ENCODE data around the gene PPP1R16B. TPM values are rescaled to one million over a fixed set of nuclear protein-coding genes. Genes with fewer than 3 reads are reported as not detected.
A peak's percentile ranks its signal among the peaks of the same experiment; 100 is the strongest.

Gene PPP1R16B
- total RNA-seq, 2 experiments from 2014 or later, result 111 to 114 TPM

GRCh38 chr20:38905375-38905774 is 99.9 kb downstream of the PPP1R16B start:
- intact Hi-C loops (cut with micrococcal nuclease), result no loop called here
- peaks cover 5% of the 10 kb centered on the region for H3K4me1 Mint-ChIP-seq (ENCODE audit: low read depth)
- CTCF ChIA-PET, result interaction anchor here (1.0 to 1.9 kb wide), 3 partner anchors 12 to 144 kb away, joined by 3 to 10 read pairs (median 4); partner anchors contain the start of gene FAM83D
- DNase-seq, result no peak
- POLR2A ChIA-PET, result no interaction called here
- H3K27me3 Mint-ChIP-seq, result no peaks in the 10 kb centered on the region
- H3K36me3 Mint-ChIP-seq, result peaks cover 67% of the 10 kb centered on the region
- peak overlapping the region; percentile 47 for H3K27ac Mint-ChIP-seq
- no peak overlapping the region for H3K4me3 Mint-ChIP-seq
- no peaks in the 10 kb centered on the region for H3K9me3 Mint-ChIP-seq

DNA sequence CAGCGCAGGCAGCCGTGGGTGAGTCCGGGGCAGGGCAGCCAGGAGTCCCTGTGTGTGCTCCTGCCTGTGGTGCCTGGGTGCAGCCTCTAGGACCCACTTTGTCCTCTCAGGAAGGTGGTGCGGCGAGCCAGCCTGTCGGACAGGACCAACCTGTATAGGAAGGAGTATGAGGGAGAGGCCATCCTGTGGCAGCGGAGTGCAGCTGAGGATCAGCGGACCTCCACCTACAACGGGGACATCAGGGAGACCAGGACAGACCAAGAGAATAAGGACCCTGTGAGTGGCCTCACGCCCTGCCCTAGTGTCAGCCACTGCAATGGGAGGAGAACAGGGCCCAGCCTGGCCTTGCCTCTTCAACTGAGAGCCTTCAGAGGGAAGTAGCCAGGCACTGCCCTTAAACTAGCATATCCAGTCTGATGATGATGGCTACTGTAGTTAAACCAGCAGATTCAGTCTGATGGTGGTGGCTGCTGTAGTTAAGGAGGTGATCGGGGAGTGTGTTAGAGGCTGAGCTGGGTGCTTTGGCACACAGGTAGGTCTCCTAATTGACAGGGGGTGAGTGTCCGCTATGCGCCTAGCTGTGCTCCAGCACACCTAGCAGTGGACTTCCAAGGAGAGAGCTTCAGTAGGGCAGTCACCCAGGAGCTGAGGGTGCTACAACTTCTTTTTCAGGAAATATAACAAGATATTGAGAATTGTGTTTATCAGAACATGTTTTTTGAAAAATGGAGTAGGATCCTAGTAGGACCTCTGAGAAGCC is 102.6 kb downstream of the PPP1R16B start:
- H3K36me3 Mint-ChIP-seq, result peaks cover 48% of the 10 kb centered on the region
- intact Hi-C loops (cut with micrococcal nuclease), result no loop called here
- no peak overlapping the region for H3K27ac Mint-ChIP-seq
- ChIA-PET CTCF (interaction anchor here (1.2 kb wide), 1 partner anchor 250 kb away, joined by 3 read pairs; no protein-coding TSS in a partner anchor), POLR2A (no interaction called here)
- peaks cover 5% of the 10 kb centered on the region for H3K4me1 Mint-ChIP-seq (ENCODE audit: low read depth)
- H3K4me3 Mint-ChIP-seq, result no peak overlapping the region
- no peak for DNase-seq
- H3K9me3 Mint-ChIP-seq, result no peaks in the 10 kb centered on the region
- no peaks in the 10 kb centered on the region for H3K27me3 Mint-ChIP-seq

DNA sequence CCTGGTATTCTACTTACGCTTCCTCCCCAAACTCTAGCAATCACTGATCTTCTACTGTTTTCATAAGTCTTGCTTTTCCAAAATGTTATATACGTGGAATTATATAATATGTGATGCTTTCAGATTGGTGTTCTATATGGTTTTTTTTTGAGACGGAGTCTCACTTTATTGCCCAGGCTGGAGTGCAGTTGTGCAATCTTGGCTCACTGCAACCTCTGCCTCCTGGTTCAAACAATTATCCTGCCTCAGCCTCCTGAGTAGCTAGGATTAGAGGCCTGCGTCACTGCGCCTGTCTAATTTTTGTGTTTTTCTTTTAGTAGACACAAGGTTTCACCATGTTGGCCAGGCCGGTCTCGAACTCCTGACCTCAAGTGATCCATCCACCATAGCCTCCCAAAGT is 109.9 kb downstream of the PPP1R16B start:
- intact Hi-C loops (cut with micrococcal nuclease), result no loop called here
- Mint-ChIP-seq H3K27ac (no peak overlapping the region), H3K4me1 (ENCODE audit: low read depth) (no peaks in the 10 kb centered on the region), H3K4me3 (no peak overlapping the region), H3K9me3 (no peaks in the 10 kb centered on the region), H3K36me3 (peaks cover 31% of the 10 kb centered on the region), H3K27me3 (no peaks in the 10 kb centered on the region)
- ChIA-PET CTCF (no interaction called here), POLR2A (no interaction called here)
- DNase-seq, result no peak

- intact Hi-C loops (cut with micrococcal nuclease), result no loop called here
- ChIA-PET CTCF (interaction anchor here (1.1 to 1.5 kb wide), 3 partner anchors 9 to 188 kb away, joined by 3 to 7 read pairs (median 3); partner anchors contain the start of gene FAM83D), POLR2A (no interaction called here)
- no peak overlapping the region for H3K27ac Mint-ChIP-seq
- no peaks in the 10 kb centered on the region for H3K27me3 Mint-ChIP-seq
- H3K36me3 Mint-ChIP-seq, result peaks cover 31% of the 10 kb centered on the region
- H3K4me3 Mint-ChIP-seq, result no peak overlapping the region
- DNase-seq, result no peak
- H3K9me3 Mint-ChIP-seq, result no peaks in the 10 kb centered on the region
- no peaks in the 10 kb centered on the region for H3K4me1 Mint-ChIP-seq (ENCODE audit: low read depth)
These were observed 112.2 kb downstream of the PPP1R16B start for GRCh38 chr20:38917657-38918056.

DNA sequence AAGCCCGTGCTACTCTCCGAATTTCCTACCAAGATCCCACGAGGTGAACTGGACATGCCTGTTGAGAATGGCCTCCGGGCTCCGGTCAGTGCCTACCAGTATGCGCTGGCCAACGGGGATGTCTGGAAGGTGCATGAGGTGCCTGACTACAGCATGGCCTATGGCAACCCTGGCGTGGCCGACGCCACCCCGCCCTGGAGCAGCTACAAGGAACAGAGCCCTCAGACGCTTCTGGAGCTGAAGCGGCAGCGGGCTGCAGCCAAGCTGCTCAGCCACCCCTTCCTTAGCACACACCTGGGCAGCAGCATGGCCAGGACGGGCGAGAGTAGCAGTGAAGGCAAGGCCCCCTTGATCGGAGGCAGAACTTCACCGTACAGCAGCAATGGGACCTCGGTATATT is 112.7 kb downstream of the PPP1R16B start:
- intact Hi-C loops (cut with micrococcal nuclease), result no loop called here
- no peak for DNase-seq
- peaks cover 31% of the 10 kb centered on the region for H3K36me3 Mint-ChIP-seq
- ChIA-PET POLR2A (no interaction called here), CTCF (interaction anchor here (1.1 to 1.4 kb wide), 2 partner anchors 25 to 189 kb away, joined by 3 to 7 read pairs; no protein-coding TSS in a partner anchor)
- H3K9me3 Mint-ChIP-seq, result no peaks in the 10 kb centered on the region
- no peak overlapping the region for H3K4me3 Mint-ChIP-seq
- no peaks in the 10 kb centered on the region for H3K27me3 Mint-ChIP-seq
- H3K4me1 Mint-ChIP-seq (ENCODE audit: low read depth), result no peaks in the 10 kb centered on the region
- H3K27ac Mint-ChIP-seq, result no peak overlapping the region

DNA sequence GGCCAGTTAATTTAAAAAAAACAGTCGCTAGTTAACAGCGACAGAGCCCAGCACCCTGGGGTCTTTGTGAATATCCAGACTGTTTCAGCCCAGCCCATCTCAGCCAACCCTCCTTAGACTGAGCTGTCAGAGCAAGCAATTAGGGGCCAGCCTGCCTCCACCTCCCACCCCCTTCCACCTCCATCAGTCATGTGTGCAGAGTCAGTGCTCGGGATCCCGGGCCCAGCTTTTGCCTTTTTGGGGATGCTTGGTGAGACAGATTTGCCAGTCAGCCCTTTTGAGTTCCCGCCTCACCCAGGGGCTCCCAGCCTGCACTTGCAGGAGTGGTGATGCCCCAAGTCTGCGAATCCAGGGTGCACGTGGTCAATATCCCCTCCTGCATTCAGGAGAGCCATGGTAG is 114.2 kb downstream of the PPP1R16B start:
- no peaks in the 10 kb centered on the region for H3K9me3 Mint-ChIP-seq
- no peaks in the 10 kb centered on the region for H3K4me1 Mint-ChIP-seq (ENCODE audit: low read depth)
- H3K27ac Mint-ChIP-seq, result no peak overlapping the region
- DNase-seq, result no peak
- peaks cover 25% of the 10 kb centered on the region for H3K36me3 Mint-ChIP-seq
- no peaks in the 10 kb centered on the region for H3K27me3 Mint-ChIP-seq
- H3K4me3 Mint-ChIP-seq, result no peak overlapping the region
- ChIA-PET CTCF (interaction anchor here (0.6 to 1.4 kb wide), 2 partner anchors 27 to 53 kb away, joined by 3 to 5 read pairs; no protein-coding TSS in a partner anchor), POLR2A (no interaction called here)
- intact Hi-C loops (cut with micrococcal nuclease), result no loop called here

GRCh38 chr20:38920411-38920810 is 114.9 kb downstream of the PPP1R16B start:
- H3K27ac Mint-ChIP-seq, result no peak overlapping the region
- no peaks in the 10 kb centered on the region for H3K9me3 Mint-ChIP-seq
- no peaks in the 10 kb centered on the region for H3K27me3 Mint-ChIP-seq
- ChIA-PET CTCF (interaction anchor here (0.6 to 1.4 kb wide), 2 partner anchors 27 to 206 kb away, joined by 3 to 5 read pairs; no protein-coding TSS in a partner anchor), POLR2A (no interaction called here)
- intact Hi-C loops (cut with micrococcal nuclease), result no loop called here
- no peak for DNase-seq
- H3K4me3 Mint-ChIP-seq, result no peak overlapping the region
- no peaks in the 10 kb centered on the region for H3K4me1 Mint-ChIP-seq (ENCODE audit: low read depth)
- H3K36me3 Mint-ChIP-seq, result peaks cover 20% of the 10 kb centered on the region

- Mint-ChIP-seq H3K4me1 (ENCODE audit: low read depth) (peaks cover 4% of the 10 kb centered on the region), H3K9me3 (no peaks in the 10 kb centered on the region), H3K36me3 (peaks cover 18% of the 10 kb centered on the region), H3K4me3 (no peak overlapping the region), H3K27me3 (no peaks in the 10 kb centered on the region), H3K27ac (no peak overlapping the region)
- intact Hi-C loops (cut with micrococcal nuclease), result no loop called here
- ChIA-PET POLR2A (no interaction called here), CTCF (interaction anchor here (0.8 to 9.8 kb wide), 4 partner anchors 28 to 171 kb away, joined by 3 to 132 read pairs (median 4); no protein-coding TSS in a partner anchor)
- DNase-seq, result no peak
These were observed 115.4 kb downstream of the PPP1R16B start for GRCh38 chr20:38920851-38921250.

- H3K4me3 Mint-ChIP-seq, result no peak overlapping the region
- peaks cover 11% of the 10 kb centered on the region for H3K36me3 Mint-ChIP-seq
- H3K27ac Mint-ChIP-seq, result peak overlapping the region; percentile 14
- H3K4me1 Mint-ChIP-seq (ENCODE audit: low read depth), result peaks cover 21% of the 10 kb centered on the region
- no peaks in the 10 kb centered on the region for H3K9me3 Mint-ChIP-seq
- ChIA-PET CTCF (interaction anchor here (0.9 to 9.8 kb wide), 3 partner anchors 34 to 124 kb away, joined by 5 to 132 read pairs (median 8); partner anchors contain the start of gene DHX35), POLR2A (no interaction called here)
- intact Hi-C loops (cut with micrococcal nuclease), result loop anchor here (5.0 kb wide), 1 partner anchor 277 kb away; no protein-coding TSS in a partner anchor
- no peaks in the 10 kb centered on the region for H3K27me3 Mint-ChIP-seq
- no peak for DNase-seq
These were observed 119.2 kb downstream of the PPP1R16B start for GRCh38 chr20:38924718-38925117.

- ChIA-PET POLR2A (interaction anchor here (0.8 to 2.5 kb wide), 5 partner anchors 36 to 179 kb away, joined by 3 to 25 read pairs (median 3); partner anchors contain the start of genes ACTR5 and DHX35), CTCF (interaction anchor here (0.6 to 9.8 kb wide), 16 partner anchors 9 to 277 kb away, joined by 3 to 132 read pairs (median 4); partner anchors contain the start of gene DHX35)
- no peaks in the 10 kb centered on the region for H3K27me3 Mint-ChIP-seq
- H3K9me3 Mint-ChIP-seq, result no peaks in the 10 kb centered on the region
- peaks cover 14% of the 10 kb centered on the region for H3K36me3 Mint-ChIP-seq
- peak within 1 kb of the TSS; percentile 14 for H3K27ac Mint-ChIP-seq
- peak within 1 kb of the TSS; percentile 81 for H3K4me3 Mint-ChIP-seq
- H3K4me1 Mint-ChIP-seq (ENCODE audit: low read depth), result peaks cover 26% of the 10 kb centered on the region
- peak; percentile 98 for DNase-seq
- intact Hi-C loops (cut with micrococcal nuclease), result loop anchor here (1.0 to 5.0 kb wide), 6 partner anchors 36 to 454 kb away; partner anchors contain the start of genes DHX35 and RALGAPB
These were observed 120.8 kb downstream of the PPP1R16B start, which contains the start of gene FAM83D for GRCh38 chr20:38926142-38926933. Gene FAM83D, plus strand, starts transcription at chr20:38926417. Its CDS starts 26 bp downstream, at chr20:38926443.

DNA sequence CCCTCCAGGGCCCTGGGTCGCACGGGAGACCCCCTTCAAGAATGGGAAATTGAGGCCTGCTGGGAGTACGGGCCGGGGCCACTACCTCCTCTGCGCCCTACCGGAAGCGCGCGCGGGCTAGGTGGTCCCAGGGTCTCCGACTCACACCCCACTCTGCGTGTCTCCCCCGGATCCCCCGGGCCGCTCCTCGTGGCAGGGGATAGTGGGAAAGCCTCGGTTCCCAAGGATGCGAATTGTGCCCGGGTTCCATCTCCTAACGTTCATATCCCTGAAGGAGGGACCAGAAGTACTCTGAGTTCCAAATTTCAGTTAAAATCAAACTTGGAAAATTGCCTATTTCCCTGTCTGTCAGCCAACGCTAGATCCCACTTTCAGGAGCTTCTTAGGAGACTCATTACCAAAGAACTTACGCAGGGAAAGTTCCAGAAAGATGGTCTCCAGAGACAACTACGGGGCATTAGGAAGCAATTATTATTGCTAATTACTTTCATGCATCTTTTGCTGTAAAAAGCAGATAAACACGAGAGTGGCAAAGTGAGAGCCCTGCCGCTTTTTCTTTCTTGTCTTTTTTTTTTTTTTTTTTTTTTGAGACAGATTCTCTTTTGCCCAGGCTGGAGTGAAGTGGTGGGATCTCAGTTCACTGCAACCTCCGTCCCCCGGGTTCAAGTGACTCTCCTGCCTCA is 121.6 kb downstream of the PPP1R16B start:
- Mint-ChIP-seq H3K27ac (no peak overlapping the region), H3K4me3 (peak overlapping the region; percentile 81), H3K36me3 (peaks cover 13% of the 10 kb centered on the region), H3K4me1 (ENCODE audit: low read depth) (peaks cover 26% of the 10 kb centered on the region), H3K9me3 (no peaks in the 10 kb centered on the region), H3K27me3 (no peaks in the 10 kb centered on the region)
- POLR2A ChIA-PET, result interaction anchor here (0.8 to 2.5 kb wide), 4 partner anchors 35 to 179 kb away, joined by 3 to 25 read pairs (median 3); partner anchors contain the start of genes ACTR5 and DHX35
- no peak for DNase-seq
- intact Hi-C loops (cut with micrococcal nuclease), result loop anchor here (1.0 to 5.0 kb wide), 6 partner anchors 35 to 455 kb away; partner anchors contain the start of genes DHX35 and RALGAPB
- CTCF ChIA-PET, result interaction anchor here (0.6 to 9.8 kb wide), 12 partner anchors 10 to 278 kb away, joined by 3 to 132 read pairs (median 4); partner anchors contain the start of gene DHX35

All from activated CD4-positive, alpha-beta memory T cell treated with anti-CD3 and anti-CD28 coated beads for 36 hours (primary cell).